Colonic mucosa (tissue), 4 donors: ENCODE measurements around the gene SUSD5. TPM values are rescaled to one million over a fixed set of nuclear protein-coding genes. Genes with fewer than 3 reads are reported as not detected.
"Not testable (repeated sequence)": the region's sequence is repeated elsewhere in the genome, so short reads cannot be mapped to it uniquely, and the experiment has no call there.

Experiments
- DNase-seq: peaks from one replicate; pipeline ENCODE4 v3.0.0-alpha.2; 2020
- H3K27ac ChIP-seq: fragments of 200-600 bp; one replicate; pipeline ENCODE4 v1.8.0; 2021
- H3K27me3 ChIP-seq: fragments of 200-600 bp; one replicate; pipeline ENCODE4 v1.8.0; 2021
- H3K36me3 ChIP-seq: fragments of 200-600 bp; one replicate; pipeline ENCODE4 v1.8.0; 2021
- H3K4me1 ChIP-seq: fragments of 200-600 bp; one replicate; pipeline ENCODE4 v1.8.0; 2021; ENCODE audit warnings: mild to moderate bottlenecking
- H3K4me3 ChIP-seq: fragments of 200-600 bp; one replicate; pipeline ENCODE4 v1.8.0; 2021
- H3K9ac ChIP-seq, 2 donors: one replicate each; pipeline ENCODE4 v1.7.0; 2013; ENCODE audit warnings: control low read depth in 2 of 2, low read depth in 2 of 2, low read length in 2 of 2
- H3K9me3 ChIP-seq: fragments of 200-600 bp; one replicate; pipeline ENCODE4 v1.8.0; 2021
- CTCF ChIP-seq: fragments of 200-600 bp; IDR thresholded peaks from one replicate; pipeline ENCODE4 v1.8.0; 2022; ENCODE audit warnings: antibody characterized with exemption, mild to moderate bottlenecking
- intact Hi-C: fragments of 100-400 bp; cut with DNase I; formaldehyde crosslinking; loops from one replicate; pipeline ENCODE4 v1.14.1; 2022
- total RNA-seq, 2 donors: library from RNA; stranded (reverse); fragmentation: NEBNext Ultra II Directional in 1 of 2; extraction: Animal tissue kit (Norgen Biotek cat#: 25700) in 1 of 2; gene quantifications; one replicate each; pipeline ENCODE4 v1.2.1, GENCODE V29; 2021
- donor health status: healthy.
- donor health status: DM: no; HTN: no; CAD: no.
- donor health status: DM: no; HTN: no; CAD: no.

SUSD5 gene
- total RNA-seq, 2 donors from 2014 or later = 0.17 to 0.35 TPM

GRCh38 chr3:33186524-33187367 is 31.9 kb downstream of the SUSD5 start:
- H3K9me3 ChIP-seq = no peaks in the 10 kb centered on the region
- no peak overlapping the region for H3K27ac ChIP-seq
- no peaks in the 10 kb centered on the region for H3K36me3 ChIP-seq
- H3K9ac ChIP-seq = no peak overlapping the region
- H3K4me3 ChIP-seq = no peak overlapping the region
- H3K4me1 ChIP-seq = no peaks in the 10 kb centered on the region
- H3K27me3 ChIP-seq = no peaks in the 10 kb centered on the region
- TF ChIP-seq CTCF = no peak
- intact Hi-C loops = no loop called here
- DNase-seq = no peak

- Histone ChIP-seq H3K9ac (no peak overlapping the region), H3K4me1 (no peaks in the 10 kb centered on the region), H3K27me3 (no peaks in the 10 kb centered on the region), H3K9me3 (no peaks in the 10 kb centered on the region), H3K4me3 (no peak overlapping the region), H3K27ac (no peak overlapping the region), H3K36me3 (no peaks in the 10 kb centered on the region)
- no peak for TF ChIP-seq CTCF
- no peak for DNase-seq
- intact Hi-C loops = no loop called here
Measured at GRCh38 chr3:33184863-33185262, 33.7 kb downstream of the SUSD5 start.

GRCh38 chr3:33181641-33182040 is 37.0 kb downstream of the SUSD5 start:
- H3K4me1 ChIP-seq, H3K4me3 ChIP-seq: not testable (repeated sequence)

GRCh38 chr3:33181229-33181628 is 37.4 kb downstream of the SUSD5 start:
- no peak for DNase-seq

More at GRCh38 chr3:33181641-33182040, 37.0 kb downstream of the SUSD5 start:
- H3K27ac ChIP-seq, H3K27me3 ChIP-seq, H3K9ac ChIP-seq, H3K9me3 ChIP-seq, DNase-seq, H3K36me3 ChIP-seq, intact Hi-C loops: not testable (repeated sequence)

GRCh38 chr3:33179132-33179531 is 39.5 kb downstream of the SUSD5 start:
- DNase-seq = no peak
- TF ChIP-seq CTCF = no peak
- no peaks in the 10 kb centered on the region for H3K36me3 ChIP-seq

More at GRCh38 chr3:33181229-33181628, 37.4 kb downstream of the SUSD5 start:
- intact Hi-C loops = no loop called here
- Histone ChIP-seq H3K27me3 (no peaks in the 10 kb centered on the region), H3K9me3 (no peaks in the 10 kb centered on the region), H3K4me1 (no peaks in the 10 kb centered on the region), H3K36me3 (no peaks in the 10 kb centered on the region), H3K27ac (no peak overlapping the region), H3K4me3 (no peak overlapping the region), H3K9ac (no peak overlapping the region)
- no peak for TF ChIP-seq CTCF

More at GRCh38 chr3:33179132-33179531, 39.5 kb downstream of the SUSD5 start:
- intact Hi-C loops = no loop called here
- Histone ChIP-seq H3K9me3 (no peaks in the 10 kb centered on the region), H3K4me3 (no peak overlapping the region), H3K27ac (no peak overlapping the region), H3K4me1 (no peaks in the 10 kb centered on the region), H3K9ac (no peak overlapping the region), H3K27me3 (no peaks in the 10 kb centered on the region)
